Measurements from ENCODE around the gene KCNQ1.

KCNQ1 gene

GRCh38 chr11:2531987-2532703 lies 87.3 kb downstream of the KCNQ1 start:
- H3K79me1 ChIP-seq (replicated peaks; ENCODE audit: low read length, poor library complexity, severe bottlenecking), result no peaks in the 10 kb centered on the region
- H3K9me3 ChIP-seq (ENCODE audit: control insufficient read depth, low read length), result no peaks in the 10 kb centered on the region
- H2AFZ ChIP-seq (ENCODE audit: low read depth, low read length), result no peak overlapping the region
- H3K4ac ChIP-seq (ENCODE audit: low read depth in 1 of 2, low read length in 2 of 2), result peak overlapping the region in 1 of 2 experiments; percentile 17
- H4K8ac ChIP-seq (ENCODE audit: low read length), result peak overlapping the region; percentile 66
- H3K27ac ChIP-seq (ENCODE audit: low read length, poor library complexity, severe bottlenecking), result no peak overlapping the region
- H2BK15ac ChIP-seq (ENCODE audit: low read depth, poor library complexity, severe bottlenecking), result peak overlapping the region; percentile 20
- H3K36me3 ChIP-seq (ENCODE audit: control insufficient read depth in 1 of 2, insufficient read depth in 2 of 2, low read depth in 1 of 2, low read length in 2 of 2), result no peaks in the 10 kb centered on the region
- DNase-seq, result no peak
- no peak overlapping the region for H3K18ac ChIP-seq (ENCODE audit: low read depth in 1 of 2, low read length in 2 of 2)
- H3K14ac ChIP-seq (ENCODE audit: low read length in 2 of 2), result no peak overlapping the region
- no peak overlapping the region for H2BK5ac ChIP-seq (ENCODE audit: low read depth, low read length, poor library complexity, severe bottlenecking)
- H2BK120ac ChIP-seq (ENCODE audit: low read depth, low read length), result no peak overlapping the region
- no peak overlapping the region for H3K23ac ChIP-seq (ENCODE audit: low read length in 2 of 2)
- no peak overlapping the region for H3K4me2 ChIP-seq (ENCODE audit: low read length, poor library complexity, severe bottlenecking)
- WGBS, result 70% methylated on average over 21 of the region's 21 CpGs
- peaks cover 27 to 63% of the 10 kb centered on the region in 2 experiments for H3K27me3 ChIP-seq (ENCODE audit: control insufficient read depth in 1 of 2, insufficient read depth in 1 of 2, low read length in 2 of 2)
- peak overlapping the region; percentile 70 for H4K91ac ChIP-seq (ENCODE audit: low read length)
- H2AK5ac ChIP-seq (ENCODE audit: low read length, severe bottlenecking), result no peak overlapping the region
- no peak overlapping the region for H3K9ac ChIP-seq (ENCODE audit: low read length)
- H2BK12ac ChIP-seq (ENCODE audit: low read length in 2 of 2), result peak overlapping the region; percentile 38 to 43
- H3K4me3 ChIP-seq (ENCODE audit: insufficient read depth in 1 of 2, low read depth in 1 of 2, low read length in 2 of 2), result no peak overlapping the region
- H3K4me1 ChIP-seq (ENCODE audit: control insufficient read depth, insufficient read depth, low read depth, low read length), result peaks cover 30% of the 10 kb centered on the region

- Histone ChIP-seq H2BK15ac (ENCODE audit: low read depth, poor library complexity, severe bottlenecking) (peak overlapping the region; percentile 20), H3K4ac (ENCODE audit: low read depth in 1 of 2, low read length in 2 of 2) (peak overlapping the region; percentile 17 to 65), H3K9ac (ENCODE audit: low read length) (peak overlapping the region; percentile 78), H3K27ac (ENCODE audit: low read length, poor library complexity, severe bottlenecking) (peak overlapping the region; percentile 93), H3K4me3 (ENCODE audit: insufficient read depth in 1 of 2, low read depth in 1 of 2, low read length in 2 of 2) (peak overlapping the region in 1 of 2 experiments; percentile 59), H3K79me1 (replicated peaks; ENCODE audit: low read length, poor library complexity, severe bottlenecking) (no peaks in the 10 kb centered on the region), H3K9me3 (ENCODE audit: control insufficient read depth, low read length) (no peaks in the 10 kb centered on the region), H4K8ac (ENCODE audit: low read length) (peak overlapping the region; percentile 66), H3K18ac (ENCODE audit: low read depth in 1 of 2, low read length in 2 of 2) (peak overlapping the region; percentile 3 to 89), H2BK5ac (ENCODE audit: low read depth, low read length, poor library complexity, severe bottlenecking) (peak overlapping the region; percentile 1), H2AFZ (ENCODE audit: low read depth, low read length) (no peak overlapping the region), H3K36me3 (ENCODE audit: control insufficient read depth in 1 of 2, insufficient read depth in 2 of 2, low read depth in 1 of 2, low read length in 2 of 2) (no peaks in the 10 kb centered on the region), H3K23ac (ENCODE audit: low read length in 2 of 2) (no peak overlapping the region), H3K4me1 (ENCODE audit: control insufficient read depth, insufficient read depth, low read depth, low read length) (peaks cover 30% of the 10 kb centered on the region), H2BK120ac (ENCODE audit: low read depth, low read length) (no peak overlapping the region), H2AK5ac (ENCODE audit: low read length, severe bottlenecking) (peak overlapping the region; percentile 0), H3K14ac (ENCODE audit: low read length in 2 of 2) (peak overlapping the region in 1 of 2 experiments; percentile 16), H3K4me2 (ENCODE audit: low read length, poor library complexity, severe bottlenecking) (peak overlapping the region; percentile 45), H3K27me3 (ENCODE audit: control insufficient read depth in 1 of 2, insufficient read depth in 1 of 2, low read length in 2 of 2) (peaks cover 27 to 56% of the 10 kb centered on the region in 2 experiments), H4K91ac (ENCODE audit: low read length) (peak overlapping the region; percentile 70), H2BK12ac (ENCODE audit: low read length in 2 of 2) (peak overlapping the region; percentile 43 to 86)
- peak; percentile 87 for DNase-seq
- 27% methylated on average over 42 of the region's 43 CpGs for WGBS
These were observed 88.1 kb downstream of the KCNQ1 start for GRCh38 chr11:2532704-2533586.

GRCh38 chr11:2533587-2534133 lies 88.9 kb downstream of the KCNQ1 start:
- Histone ChIP-seq H3K4me2 (ENCODE audit: low read length, poor library complexity, severe bottlenecking) (peak overlapping the region; percentile 34), H3K14ac (ENCODE audit: low read length in 2 of 2) (peak overlapping the region in 1 of 2 experiments; percentile 16), H3K36me3 (ENCODE audit: control insufficient read depth in 1 of 2, insufficient read depth in 2 of 2, low read depth in 1 of 2, low read length in 2 of 2) (no peaks in the 10 kb centered on the region), H2AK5ac (ENCODE audit: low read length, severe bottlenecking) (peak overlapping the region; percentile 76), H2BK120ac (ENCODE audit: low read depth, low read length) (peak overlapping the region; percentile 84), H4K8ac (ENCODE audit: low read length) (peak overlapping the region; percentile 69), H3K4ac (ENCODE audit: low read depth in 1 of 2, low read length in 2 of 2) (peak overlapping the region; percentile 95 to 98), H3K79me1 (replicated peaks; ENCODE audit: low read length, poor library complexity, severe bottlenecking) (no peaks in the 10 kb centered on the region), H3K9me3 (ENCODE audit: control insufficient read depth, low read length) (no peaks in the 10 kb centered on the region), H3K27me3 (ENCODE audit: control insufficient read depth in 1 of 2, insufficient read depth in 1 of 2, low read length in 2 of 2) (peaks cover 21 to 53% of the 10 kb centered on the region in 2 experiments), H3K18ac (ENCODE audit: low read depth in 1 of 2, low read length in 2 of 2) (peak overlapping the region; percentile 15 to 89), H3K27ac (ENCODE audit: low read length, poor library complexity, severe bottlenecking) (peak overlapping the region; percentile 93), H2BK5ac (ENCODE audit: low read depth, low read length, poor library complexity, severe bottlenecking) (peak overlapping the region; percentile 75), H3K23ac (ENCODE audit: low read length in 2 of 2) (no peak overlapping the region), H3K4me3 (ENCODE audit: insufficient read depth in 1 of 2, low read depth in 1 of 2, low read length in 2 of 2) (peak overlapping the region in 1 of 2 experiments; percentile 59), H4K91ac (ENCODE audit: low read length) (peak overlapping the region; percentile 97), H2BK15ac (ENCODE audit: low read depth, poor library complexity, severe bottlenecking) (no peak overlapping the region), H3K4me1 (ENCODE audit: control insufficient read depth, insufficient read depth, low read depth, low read length) (peaks cover 30% of the 10 kb centered on the region), H3K9ac (ENCODE audit: low read length) (peak overlapping the region; percentile 78), H2AFZ (ENCODE audit: low read depth, low read length) (no peak overlapping the region), H2BK12ac (ENCODE audit: low read length in 2 of 2) (peak overlapping the region; percentile 28 to 95)
- peak; percentile 93 for DNase-seq
- 18% methylated on average over 22 of the region's 22 CpGs for WGBS

Measured in mesenchymal stem cell (in vitro differentiated cells and primary cell).